Measurements from ENCODE around the gene NOP58. TPM values are rescaled to one million over a fixed set of nuclear protein-coding genes. Genes with fewer than 3 reads are reported as not detected.

The NOP58 gene
- total RNA-seq, 4 donors from 2014 or later: 26.8 to 138 (median 76.9) TPM

GRCh38 chr2:202322435-202322834 lies 56.9 kb downstream of the NOP58 start:
- H3K27me3 ChIP-seq: no peaks in the 10 kb centered on the region

GRCh38 chr2:202327858-202328257 lies 62.3 kb downstream of the NOP58 start:
- TF ChIP-seq POLR2A (IDR thresholded peaks at IDR 0.05) (no peak), CTCF (IDR thresholded peaks at IDR 0.05) (no peak)
- Histone ChIP-seq H3K36me3 (no peaks in the 10 kb centered on the region), H3K27me3 (no peaks in the 10 kb centered on the region)

More at GRCh38 chr2:202322435-202322834, 56.9 kb downstream of the NOP58 start:
- Histone ChIP-seq H3K36me3 (no peaks in the 10 kb centered on the region), H3K4me3 (no peak overlapping the region), H3K9me3 (no peaks in the 10 kb centered on the region), H3K27ac (no peak overlapping the region), H3K4me1 (no peaks in the 10 kb centered on the region)
- intact Hi-C loops (cut with DNase I; ENCODE audit: low total_unique reads): no loop called here
- DNase-seq: no peak
- TF ChIP-seq CTCF (IDR thresholded peaks at IDR 0.05): no peak
- TF ChIP-seq POLR2A (IDR thresholded peaks at IDR 0.05): no peak

GRCh38 chr2:202335791-202336467 lies 70.4 kb downstream of the NOP58 start:
- intact Hi-C loops (cut with DNase I; ENCODE audit: low total_unique reads): no loop called here
- H3K27ac ChIP-seq: no peak overlapping the region
- TF ChIP-seq CTCF (IDR thresholded peaks at IDR 0.05) (no peak), POLR2A (IDR thresholded peaks at IDR 0.05) (no peak)
- no peak for DNase-seq
- H3K4me3 ChIP-seq: no peak overlapping the region
- no peaks in the 10 kb centered on the region for H3K27me3 ChIP-seq
- H3K4me1 ChIP-seq: no peaks in the 10 kb centered on the region
- H3K36me3 ChIP-seq: no peaks in the 10 kb centered on the region
- no peaks in the 10 kb centered on the region for H3K9me3 ChIP-seq

More at GRCh38 chr2:202327858-202328257, 62.3 kb downstream of the NOP58 start:
- Histone ChIP-seq H3K9me3 (no peaks in the 10 kb centered on the region), H3K4me3 (no peak overlapping the region), H3K4me1 (no peaks in the 10 kb centered on the region), H3K27ac (no peak overlapping the region)
- intact Hi-C loops (cut with DNase I; ENCODE audit: low total_unique reads): no loop called here
- DNase-seq: no peak

GRCh38 chr2:202337151-202337550 lies 71.6 kb downstream of the NOP58 start:
- Histone ChIP-seq H3K27me3 (no peaks in the 10 kb centered on the region), H3K36me3 (no peaks in the 10 kb centered on the region), H3K4me3 (no peak overlapping the region), H3K27ac (no peak overlapping the region), H3K4me1 (no peaks in the 10 kb centered on the region), H3K9me3 (no peaks in the 10 kb centered on the region)
- DNase-seq: no peak
- TF ChIP-seq POLR2A (IDR thresholded peaks at IDR 0.05) (no peak), CTCF (IDR thresholded peaks at IDR 0.05) (no peak)
- intact Hi-C loops (cut with DNase I; ENCODE audit: low total_unique reads): no loop called here

GRCh38 chr2:202337706-202338346 lies 72.3 kb downstream of the NOP58 start:
- intact Hi-C loops (cut with DNase I; ENCODE audit: low total_unique reads): no loop called here
- Histone ChIP-seq H3K4me3 (no peak overlapping the region), H3K27ac (no peak overlapping the region), H3K27me3 (no peaks in the 10 kb centered on the region), H3K36me3 (no peaks in the 10 kb centered on the region), H3K4me1 (no peaks in the 10 kb centered on the region), H3K9me3 (no peaks in the 10 kb centered on the region)
- no peak for TF ChIP-seq POLR2A (IDR thresholded peaks at IDR 0.05)
- TF ChIP-seq CTCF (IDR thresholded peaks at IDR 0.05): no peak
- DNase-seq: no peak

All from uterus (tissue), 4 donors.